Measurements from ENCODE around the gene MACROD2. TPM values are rescaled to one million over a fixed set of nuclear protein-coding genes. Genes with fewer than 3 reads are reported as not detected.

MACROD2 gene
- total RNA-seq, 4 donors from 2014 or later = 2.9 to 11.3 (median 8.0) TPM

GRCh38 chr20:16003310-16003709 is 2008.0 kb downstream of the MACROD2 start:
- no peak for TF ChIP-seq CTCF (IDR thresholded peaks at IDR 0.05; ENCODE audit: low read depth)

DNA sequence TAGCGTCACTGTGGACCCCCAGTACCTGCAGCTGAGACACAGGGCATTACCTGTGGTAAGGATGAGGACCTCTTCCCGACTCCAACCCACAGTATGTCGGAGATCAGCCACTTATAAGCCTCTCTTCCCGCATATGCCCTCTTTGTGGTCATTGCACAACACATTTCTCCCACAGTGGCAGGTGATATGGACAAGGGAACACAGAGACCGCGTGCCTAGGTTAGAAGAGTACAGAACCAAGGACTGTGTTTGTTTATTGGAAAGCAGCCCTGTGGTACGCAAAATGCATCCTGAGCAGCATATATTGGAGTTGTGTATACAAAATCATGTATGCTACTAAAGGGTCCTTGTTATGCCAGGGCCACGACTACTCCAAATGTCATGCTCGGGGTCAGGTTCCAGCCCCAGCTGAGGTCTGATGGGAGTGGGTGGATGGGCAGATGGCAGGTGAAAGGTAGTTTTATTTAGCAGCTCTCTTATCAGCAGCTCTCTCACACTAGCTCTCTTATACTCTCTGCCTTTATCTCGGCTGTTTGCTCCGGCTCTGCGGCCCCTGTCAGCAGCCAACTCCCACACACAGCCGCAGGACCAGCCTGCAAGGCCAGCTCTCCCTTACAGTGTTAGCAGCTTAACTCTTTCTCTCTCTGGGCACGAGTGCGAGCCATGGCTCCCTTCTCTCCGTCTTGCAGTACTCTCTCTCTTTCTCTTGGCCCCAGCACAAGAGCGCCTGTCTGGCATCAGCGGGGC is 2009.0 kb downstream of the MACROD2 start:
- no peak for TF ChIP-seq CTCF (IDR thresholded peaks at IDR 0.05; ENCODE audit: low read depth)

GRCh38 chr20:16005021-16005914 is 2010.0 kb downstream of the MACROD2 start:
- no peak for TF ChIP-seq CTCF (IDR thresholded peaks at IDR 0.05; ENCODE audit: low read depth)

DNA sequence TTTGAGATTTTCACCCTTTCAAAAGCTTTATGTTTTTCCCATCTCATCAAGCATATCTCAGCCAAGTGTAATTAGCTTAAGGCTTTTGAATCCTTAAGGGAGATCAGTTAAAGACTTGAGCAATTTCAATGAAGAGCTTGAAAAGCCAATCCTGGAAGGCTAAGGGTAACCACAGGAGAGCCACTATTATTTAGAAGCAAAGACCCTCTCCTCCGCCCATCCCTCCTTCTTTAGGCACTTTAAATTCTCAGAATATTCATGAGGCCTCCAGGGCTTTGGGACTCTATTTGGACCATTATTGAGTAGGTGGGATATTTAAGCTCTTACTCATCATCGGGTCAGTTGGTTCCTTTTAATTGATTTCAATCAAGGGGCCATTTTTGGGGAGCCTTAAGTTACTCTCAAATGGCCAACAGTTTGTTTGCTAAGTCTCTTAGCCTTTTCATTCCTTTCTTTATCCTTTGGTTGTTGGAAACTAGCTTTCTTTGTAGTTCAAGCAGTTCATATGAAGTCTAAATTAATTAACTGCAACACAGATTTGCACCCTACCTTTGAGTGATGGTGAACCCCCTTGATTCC is 2010.7 kb downstream of the MACROD2 start:
- TF ChIP-seq CTCF (IDR thresholded peaks at IDR 0.05; ENCODE audit: low read depth) = no peak

DNA sequence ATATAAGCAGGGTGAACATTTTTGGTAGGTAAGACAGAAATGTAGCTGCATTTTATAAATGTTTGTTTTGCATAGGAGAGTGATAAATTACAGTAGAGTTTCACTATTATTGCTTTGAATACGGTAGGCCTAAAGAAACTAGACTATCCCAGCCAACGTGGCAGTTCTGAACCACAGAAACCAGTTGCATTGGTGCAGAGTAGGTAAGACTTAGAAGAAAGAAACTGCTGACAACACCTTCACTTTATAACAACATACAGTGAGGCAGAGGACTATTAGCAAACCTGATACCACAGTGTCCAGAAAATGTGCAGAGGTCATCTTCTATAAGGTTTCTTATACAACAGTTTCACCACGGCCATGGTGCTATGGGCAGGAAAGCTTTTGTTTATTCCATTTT is 2011.8 kb downstream of the MACROD2 start:
- TF ChIP-seq CTCF (IDR thresholded peaks at IDR 0.05; ENCODE audit: low read depth) = no peak

DNA sequence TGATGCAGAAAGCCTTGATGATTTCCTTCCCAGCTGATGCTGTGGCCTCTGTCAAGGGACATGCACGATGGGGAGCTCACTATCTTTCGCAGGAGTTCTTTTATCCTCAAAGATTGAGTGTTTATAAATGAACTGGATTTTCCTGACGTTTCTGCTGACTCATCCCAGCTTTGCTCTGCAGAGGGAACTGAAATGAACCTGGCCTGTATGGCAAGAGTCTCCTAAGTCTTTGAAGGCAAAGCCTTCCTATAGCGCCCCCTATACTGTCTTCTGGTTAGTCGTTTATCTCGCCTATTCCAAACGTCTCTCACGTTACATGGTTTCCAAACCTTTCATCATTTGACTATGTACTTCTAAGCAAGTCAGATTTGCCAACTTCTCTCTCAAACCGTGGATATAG is 2012.6 kb downstream of the MACROD2 start:
- TF ChIP-seq CTCF (IDR thresholded peaks at IDR 0.05; ENCODE audit: low read depth) = no peak

DNA sequence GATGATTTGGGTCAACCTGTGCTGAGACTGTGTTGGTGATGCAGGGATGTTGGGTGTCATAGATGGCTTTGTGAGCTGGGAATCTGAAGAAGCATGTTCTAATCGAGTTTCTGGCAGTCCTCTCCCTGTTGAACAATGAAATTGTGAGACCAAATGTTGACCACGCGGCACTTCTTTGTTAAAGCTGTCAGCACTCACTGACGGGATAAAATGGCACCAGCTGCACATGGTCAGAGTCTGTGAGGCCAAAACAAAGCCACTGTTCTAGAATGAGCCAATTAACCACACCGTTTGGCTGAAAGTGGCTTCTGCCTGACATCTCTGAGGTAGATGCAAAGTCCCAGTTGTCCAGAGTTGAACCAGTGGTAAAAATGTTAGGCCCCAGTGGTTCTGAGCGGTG is 2015.7 kb downstream of the MACROD2 start:
- TF ChIP-seq CTCF (IDR thresholded peaks at IDR 0.05; ENCODE audit: low read depth) = no peak

Measured in subcutaneous adipose tissue (tissue), 4 donors.